Measurements from ENCODE around the gene TDRD12.

Gene TDRD12

GRCh38 chr19:32828643-32829344, 109.2 kb downstream of the TDRD12 start:
- no peak for TF ChIP-seq CTCF (IDR thresholded peaks at IDR 0.05)

GRCh38 chr19:32829345-32829896, 109.9 kb downstream of the TDRD12 start:
- no peak for TF ChIP-seq CTCF (IDR thresholded peaks at IDR 0.05)

- TF ChIP-seq CTCF (IDR thresholded peaks at IDR 0.05), result no peak
Observed at GRCh38 chr19:32830231-32831014, 110.9 kb downstream of the TDRD12 start.

GRCh38 chr19:32831611-32832010, 112.0 kb downstream of the TDRD12 start:
- TF ChIP-seq CTCF (IDR thresholded peaks at IDR 0.05), result no peak

- TF ChIP-seq CTCF (IDR thresholded peaks at IDR 0.05), result no peak
Observed at GRCh38 chr19:32837531-32837930, 118.0 kb downstream of the TDRD12 start.

- no peak for TF ChIP-seq CTCF (IDR thresholded peaks at IDR 0.05)
Observed at GRCh38 chr19:32842061-32842460, 122.5 kb downstream of the TDRD12 start.

- TF ChIP-seq CTCF (IDR thresholded peaks at IDR 0.05), result no peak
Observed at GRCh38 chr19:32843716-32844245, 124.2 kb downstream of the TDRD12 start.
